Astrocyte (in vitro differentiated cells and primary cell): ENCODE results near the gene IQCE. TPM values are rescaled to one million over a fixed set of nuclear protein-coding genes. Genes with fewer than 3 reads are reported as not detected.

ENCODE experiments used
- DNase-seq: peaks from one replicate; pipeline ENCODE4 v3.0.0-alpha.2; 2010; ENCODE audit warnings: low read depth
- FAIRE-seq: peaks from 2 replicates; lab custom pipeline; 2011; peaks lifted over from hg19 to GRCh38; lab: Jason Lieb, UNC
- H2AFZ ChIP-seq: 2 replicates; pipeline ENCODE4 v1.6.0; 2012; ENCODE audit warnings: low read depth, low read length, inconsistent platforms
- H3K27ac ChIP-seq: 2 replicates; pipeline ENCODE4 v1.5.1; 2011; ENCODE audit warnings: low read depth, low read length, inconsistent platforms
- H3K27me3 ChIP-seq: 2 replicates; pipeline ENCODE4 v1.6.0; 2011; ENCODE audit warnings: low read length, inconsistent platforms; ENCODE audit not compliant: insufficient read depth
- H3K36me3 ChIP-seq: 2 replicates; pipeline ENCODE4 v1.5.1; 2011; ENCODE audit warnings: low read length, inconsistent platforms; ENCODE audit not compliant: insufficient read depth
- H3K4me1 ChIP-seq: 2 replicates; pipeline ENCODE4 v1.5.1; 2011; ENCODE audit warnings: low read length, inconsistent platforms; ENCODE audit not compliant: insufficient read depth
- H3K4me2 ChIP-seq: 2 replicates; pipeline ENCODE4 v1.6.0; 2012; ENCODE audit warnings: low read length, inconsistent platforms
- H3K4me3 ChIP-seq: 2 replicates; pipeline ENCODE4 v1.5.1; 2011; ENCODE audit warnings: low read depth, mild to moderate bottlenecking, low read length, inconsistent platforms; ENCODE audit not compliant: insufficient read depth
- H3K79me2 ChIP-seq: 2 replicates; pipeline ENCODE4 v1.6.0; 2012; ENCODE audit warnings: mild to moderate bottlenecking, low read length, inconsistent platforms; ENCODE audit not compliant: insufficient read depth
- H3K9ac ChIP-seq: 2 replicates; pipeline ENCODE4 v1.6.0; 2012; ENCODE audit warnings: mild to moderate bottlenecking, low read length, inconsistent platforms
- H3K9me3 ChIP-seq: 2 replicates; pipeline ENCODE4 v1.5.1; 2012; ENCODE audit warnings: low read depth, mild to moderate bottlenecking, low read length, inconsistent platforms; ENCODE audit not compliant: insufficient read depth
- H4K20me1 ChIP-seq: 2 replicates; pipeline ENCODE4 v1.6.0; 2012; ENCODE audit warnings: low read length, inconsistent platforms; ENCODE audit not compliant: insufficient read depth
- H3K27ac Mint-ChIP-seq: one replicate; pipeline ENCODE4 v1.8.0; 2021; ENCODE audit warnings: mild to moderate bottlenecking, mixed read lengths; ENCODE audit not compliant: unreplicated experiment
- H3K27me3 Mint-ChIP-seq: one replicate; pipeline ENCODE4 v1.8.0; 2021; ENCODE audit warnings: low read depth, mixed read lengths; ENCODE audit not compliant: unreplicated experiment
- H3K36me3 Mint-ChIP-seq: one replicate; pipeline ENCODE4 v1.8.0; 2021; ENCODE audit warnings: low read depth, mixed read lengths; ENCODE audit not compliant: unreplicated experiment
- H3K4me1 Mint-ChIP-seq: one replicate; pipeline ENCODE4 v1.8.0; 2021; ENCODE audit warnings: low read depth, mixed read lengths; ENCODE audit not compliant: unreplicated experiment
- H3K4me3 Mint-ChIP-seq: one replicate; pipeline ENCODE4 v1.8.0; 2021; ENCODE audit warnings: mild to moderate bottlenecking, moderate library complexity, mixed read lengths; ENCODE audit not compliant: unreplicated experiment
- H3K9me3 Mint-ChIP-seq: one replicate; pipeline ENCODE4 v1.8.0; 2021; ENCODE audit warnings: mild to moderate bottlenecking, mixed read lengths; ENCODE audit not compliant: unreplicated experiment
- EZH2 ChIP-seq: IDR thresholded peaks from 2 replicates; pipeline ENCODE4 v1.6.1; 2012; ENCODE audit warnings: mild to moderate bottlenecking, low read length, inconsistent platforms; ENCODE audit not compliant: insufficient read depth
- total RNA-seq: library from RNA; stranded (reverse); gene quantifications from 2 replicates; pipeline ENCODE4 v1.2.1, GENCODE V29; 2021
- TF ChIP-seq, protein P1 (sequence below): IDR thresholded peaks from 2 replicates; pipeline ENCODE4 v1.5.1; 2011; ENCODE audit warnings: low read depth, mild to moderate bottlenecking, inconsistent platforms, low read length, moderate library complexity; ENCODE audit not compliant: insufficient read depth

The IQCE gene
- total RNA-seq, 1 donor from 2014 or later: 13.1 TPM

DNA sequence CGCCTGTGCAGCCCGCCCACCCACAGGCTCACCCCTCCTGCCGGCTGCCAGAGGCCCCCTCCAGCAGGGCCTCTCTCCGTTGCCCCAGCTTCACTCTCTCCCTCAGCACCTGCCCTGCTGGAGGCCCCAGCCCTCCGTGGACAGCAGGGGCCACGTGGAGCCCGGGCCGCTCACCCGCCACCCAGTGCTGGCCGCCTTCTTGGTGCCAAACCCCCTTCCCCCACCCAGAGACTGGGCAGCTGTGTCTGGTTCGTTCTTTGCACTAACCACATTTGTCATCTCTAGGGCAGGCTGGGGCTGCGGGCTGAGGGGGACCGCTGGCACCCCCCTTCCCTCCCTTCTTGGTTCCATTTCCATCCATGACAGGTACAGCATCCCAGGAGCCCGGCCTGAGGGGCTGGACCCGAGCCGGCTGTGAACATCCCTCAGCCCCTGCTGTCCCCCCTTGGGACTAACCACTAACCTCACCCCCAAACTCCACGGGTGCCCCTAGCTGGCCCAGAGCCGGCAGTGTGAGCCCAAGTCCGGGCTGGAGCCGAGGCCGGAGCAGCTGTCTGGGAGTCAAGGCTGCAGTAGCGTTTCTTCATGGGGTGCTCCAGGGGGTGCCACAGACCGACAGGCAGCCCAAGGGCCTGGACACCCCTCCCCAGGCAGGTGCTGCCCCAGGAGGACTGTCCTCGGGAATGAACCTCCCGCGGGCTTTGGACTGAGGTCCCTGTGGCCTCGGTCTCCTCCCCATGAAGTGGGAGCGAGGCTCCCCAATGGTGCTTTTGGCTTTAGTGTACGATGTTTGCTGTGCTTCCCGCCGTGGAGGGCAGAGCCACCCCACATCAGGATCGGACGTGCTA, 103.7 kb downstream of the IQCE start:
- TF ChIP-seq, protein P1, sequence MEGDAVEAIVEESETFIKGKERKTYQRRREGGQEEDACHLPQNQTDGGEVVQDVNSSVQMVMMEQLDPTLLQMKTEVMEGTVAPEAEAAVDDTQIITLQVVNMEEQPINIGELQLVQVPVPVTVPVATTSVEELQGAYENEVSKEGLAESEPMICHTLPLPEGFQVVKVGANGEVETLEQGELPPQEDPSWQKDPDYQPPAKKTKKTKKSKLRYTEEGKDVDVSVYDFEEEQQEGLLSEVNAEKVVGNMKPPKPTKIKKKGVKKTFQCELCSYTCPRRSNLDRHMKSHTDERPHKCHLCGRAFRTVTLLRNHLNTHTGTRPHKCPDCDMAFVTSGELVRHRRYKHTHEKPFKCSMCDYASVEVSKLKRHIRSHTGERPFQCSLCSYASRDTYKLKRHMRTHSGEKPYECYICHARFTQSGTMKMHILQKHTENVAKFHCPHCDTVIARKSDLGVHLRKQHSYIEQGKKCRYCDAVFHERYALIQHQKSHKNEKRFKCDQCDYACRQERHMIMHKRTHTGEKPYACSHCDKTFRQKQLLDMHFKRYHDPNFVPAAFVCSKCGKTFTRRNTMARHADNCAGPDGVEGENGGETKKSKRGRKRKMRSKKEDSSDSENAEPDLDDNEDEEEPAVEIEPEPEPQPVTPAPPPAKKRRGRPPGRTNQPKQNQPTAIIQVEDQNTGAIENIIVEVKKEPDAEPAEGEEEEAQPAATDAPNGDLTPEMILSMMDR: no peak
- no peak for TF ChIP-seq EZH2
- peaks cover 58% of the 10 kb centered on the region for H4K20me1 ChIP-seq
- no peak overlapping the region for H3K4me3 Mint-ChIP-seq

DNA sequence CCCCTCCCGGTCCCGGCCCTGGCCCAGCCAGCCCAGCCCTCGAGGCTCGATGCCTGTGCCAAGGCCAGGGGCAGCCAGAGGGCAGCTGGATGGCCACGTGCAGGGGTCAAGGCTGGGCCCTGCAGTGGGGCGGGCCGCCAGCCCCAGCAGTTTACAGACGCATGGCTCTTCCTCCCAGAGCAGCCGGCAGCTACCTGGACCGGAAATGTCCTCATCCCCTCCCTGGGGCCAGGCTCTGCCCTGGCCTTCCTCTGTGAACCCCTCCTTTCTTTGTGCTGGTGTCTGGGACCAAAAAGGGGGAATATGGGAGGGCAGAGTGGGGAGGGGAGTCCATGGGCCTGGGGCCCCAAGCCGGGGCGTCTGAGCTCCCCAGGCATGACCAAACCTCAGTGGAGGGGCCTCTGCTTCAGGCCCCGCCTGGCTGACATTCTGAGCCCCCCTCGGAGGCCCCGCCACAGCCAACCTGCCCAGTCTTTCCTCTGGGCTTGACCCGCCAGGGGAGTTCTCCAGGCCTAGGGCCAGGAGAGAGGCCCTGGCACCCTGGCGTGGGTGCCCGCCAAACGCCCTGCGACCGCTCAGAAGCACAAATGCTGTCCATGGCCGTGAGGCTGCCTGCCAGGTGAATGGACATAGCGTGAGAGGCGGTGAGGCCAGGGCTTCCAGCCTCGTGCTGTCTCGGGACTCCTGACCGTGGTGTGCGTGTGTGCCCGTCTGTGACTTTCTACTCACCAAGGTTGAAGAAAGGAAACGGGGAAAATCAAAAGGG, 104.5 kb downstream of the IQCE start:
- H3K36me3 Mint-ChIP-seq: peaks cover 6% of the 10 kb centered on the region
- Histone ChIP-seq H3K9ac (no peak overlapping the region), H2AFZ (no peak overlapping the region), H3K4me2 (no peak overlapping the region), H3K4me3 (no peak overlapping the region), H3K27ac (no peak overlapping the region), H3K27me3 (no peaks in the 10 kb centered on the region), H3K9me3 (no peaks in the 10 kb centered on the region), H3K36me3 (no peaks in the 10 kb centered on the region), H3K4me1 (peaks cover 3% of the 10 kb centered on the region), H4K20me1 (peaks cover 50% of the 10 kb centered on the region), H3K79me2 (no peaks in the 10 kb centered on the region)
- H3K27ac Mint-ChIP-seq: peak overlapping the region; percentile 26
- no peaks in the 10 kb centered on the region for H3K9me3 Mint-ChIP-seq
- peaks cover 2% of the 10 kb centered on the region for H3K4me1 Mint-ChIP-seq
- DNase-seq (no peak), FAIRE-seq (no peak)
- no peak overlapping the region for H3K4me3 Mint-ChIP-seq
- TF ChIP-seq, protein P1: no peak
- TF ChIP-seq EZH2: no peak
- peaks cover 3% of the 10 kb centered on the region for H3K27me3 Mint-ChIP-seq

More for the DNA sequence above, 103.7 kb downstream of the IQCE start:
- Histone ChIP-seq H3K27me3 (no peaks in the 10 kb centered on the region), H3K36me3 (no peaks in the 10 kb centered on the region), H3K4me3 (no peak overlapping the region), H3K4me2 (no peak overlapping the region), H3K9me3 (no peaks in the 10 kb centered on the region), H3K9ac (no peak overlapping the region), H3K27ac (no peak overlapping the region), H3K4me1 (peaks cover 3% of the 10 kb centered on the region), H3K79me2 (peaks cover 7% of the 10 kb centered on the region), H2AFZ (no peak overlapping the region)
- H3K4me1 Mint-ChIP-seq: no peaks in the 10 kb centered on the region
- DNase-seq: no peak
- peaks cover 3% of the 10 kb centered on the region for H3K27me3 Mint-ChIP-seq
- no peak for FAIRE-seq
- no peak overlapping the region for H3K27ac Mint-ChIP-seq
- peaks cover 6% of the 10 kb centered on the region for H3K36me3 Mint-ChIP-seq
- no peaks in the 10 kb centered on the region for H3K9me3 Mint-ChIP-seq
